Middle frontal gyrus (tissue), 1 donor: ENCODE measurements around the gene FN1.
"Not testable (repeated sequence)": the region's sequence is repeated elsewhere in the genome, so short reads cannot be mapped to it uniquely, and the experiment has no call there.

Source experiments
- DNase-seq: peaks from one replicate; pipeline ENCODE4 v3.0.0-alpha.2; 2015; ENCODE audit warnings: low spot score; ENCODE audit errors: extremely low spot score

FN1 gene

DNA sequence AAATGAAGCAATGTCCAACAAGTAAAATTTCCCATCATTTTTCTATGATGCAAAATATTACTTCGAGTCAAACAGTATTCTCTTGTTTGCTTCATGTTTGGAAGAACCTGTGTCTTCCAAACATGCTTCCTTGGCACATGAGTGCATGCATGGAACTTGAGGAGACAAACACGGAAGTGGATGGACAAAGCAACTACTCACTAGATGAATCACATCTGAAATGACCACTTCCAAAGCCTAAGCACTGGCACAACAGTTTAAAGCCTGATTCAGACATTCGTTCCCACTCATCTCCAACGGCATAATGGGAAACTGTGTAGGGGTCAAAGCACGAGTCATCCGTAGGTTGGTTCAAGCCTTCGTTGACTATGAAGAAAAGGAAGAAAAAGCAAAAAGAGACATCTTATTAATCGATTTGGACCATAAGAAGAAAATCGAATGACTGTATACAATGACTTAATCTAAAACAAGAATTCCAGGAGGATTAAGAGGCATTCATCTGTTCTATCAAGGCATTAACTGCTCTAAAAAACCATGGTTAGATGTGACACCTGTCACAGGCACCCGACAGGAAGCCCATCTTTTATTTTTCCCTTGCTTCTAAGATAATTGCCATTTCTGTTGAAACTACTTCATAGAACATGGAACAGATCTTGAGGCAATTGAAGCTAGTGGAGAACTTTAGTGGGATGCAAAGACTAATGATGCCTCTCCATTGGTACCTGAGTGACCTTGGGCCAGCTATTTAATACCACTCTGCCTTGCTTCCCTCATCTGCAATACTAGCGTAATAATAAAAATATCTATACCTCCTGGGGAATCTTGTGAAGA is 68.0 kb downstream of the FN1 start:
- DNase-seq, result no peak

DNA sequence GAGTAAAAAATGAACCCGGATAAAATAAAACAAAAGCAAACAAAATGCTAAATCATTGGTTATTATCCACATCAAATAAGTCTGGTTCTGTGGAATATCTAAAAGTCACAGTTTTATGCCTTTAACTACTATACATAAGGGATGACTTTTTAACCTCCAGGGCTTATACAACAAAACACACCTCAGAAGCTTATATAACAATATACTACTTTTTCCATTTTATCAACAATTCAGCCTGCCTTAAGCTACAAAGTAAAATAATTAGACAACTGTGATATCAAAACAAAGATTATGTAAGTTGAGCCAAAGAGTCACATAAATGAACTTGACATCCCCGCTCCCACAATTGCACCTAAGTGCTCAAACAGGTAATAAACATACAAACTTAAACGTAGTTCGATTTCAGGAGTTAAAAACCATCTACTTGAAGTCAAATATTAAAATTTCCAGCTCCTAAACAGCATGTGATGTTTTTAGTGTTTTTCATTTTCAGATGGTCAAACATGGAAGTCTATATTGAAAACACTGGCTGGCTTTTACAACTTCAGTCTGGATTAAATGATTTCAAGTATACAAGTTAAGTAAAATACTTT is 69.3 kb downstream of the FN1 start:
- no peak for DNase-seq

DNA sequence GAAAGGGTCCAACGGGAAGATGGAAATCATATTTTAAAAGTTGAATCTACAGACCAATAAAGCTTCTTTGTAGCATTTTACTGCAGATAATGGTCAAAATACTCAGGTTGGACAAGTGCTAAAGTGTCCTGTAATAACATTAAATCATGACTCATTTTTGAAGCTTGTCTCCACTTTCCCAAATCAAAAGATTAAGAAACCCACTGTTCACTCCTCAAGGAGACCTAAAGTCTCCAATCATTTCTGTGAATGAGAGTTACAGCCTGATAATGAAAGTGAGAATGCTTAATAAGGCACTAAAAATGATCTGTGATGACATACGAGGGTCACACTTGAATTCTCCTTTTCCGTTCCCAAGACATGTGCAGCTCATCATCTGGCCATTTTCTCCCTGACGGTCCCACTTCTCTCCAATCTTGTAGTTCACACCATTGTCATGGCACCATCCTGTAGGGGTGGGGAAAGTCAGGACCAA is 70.6 kb downstream of the FN1 start:
- DNase-seq, result no peak

DNA sequence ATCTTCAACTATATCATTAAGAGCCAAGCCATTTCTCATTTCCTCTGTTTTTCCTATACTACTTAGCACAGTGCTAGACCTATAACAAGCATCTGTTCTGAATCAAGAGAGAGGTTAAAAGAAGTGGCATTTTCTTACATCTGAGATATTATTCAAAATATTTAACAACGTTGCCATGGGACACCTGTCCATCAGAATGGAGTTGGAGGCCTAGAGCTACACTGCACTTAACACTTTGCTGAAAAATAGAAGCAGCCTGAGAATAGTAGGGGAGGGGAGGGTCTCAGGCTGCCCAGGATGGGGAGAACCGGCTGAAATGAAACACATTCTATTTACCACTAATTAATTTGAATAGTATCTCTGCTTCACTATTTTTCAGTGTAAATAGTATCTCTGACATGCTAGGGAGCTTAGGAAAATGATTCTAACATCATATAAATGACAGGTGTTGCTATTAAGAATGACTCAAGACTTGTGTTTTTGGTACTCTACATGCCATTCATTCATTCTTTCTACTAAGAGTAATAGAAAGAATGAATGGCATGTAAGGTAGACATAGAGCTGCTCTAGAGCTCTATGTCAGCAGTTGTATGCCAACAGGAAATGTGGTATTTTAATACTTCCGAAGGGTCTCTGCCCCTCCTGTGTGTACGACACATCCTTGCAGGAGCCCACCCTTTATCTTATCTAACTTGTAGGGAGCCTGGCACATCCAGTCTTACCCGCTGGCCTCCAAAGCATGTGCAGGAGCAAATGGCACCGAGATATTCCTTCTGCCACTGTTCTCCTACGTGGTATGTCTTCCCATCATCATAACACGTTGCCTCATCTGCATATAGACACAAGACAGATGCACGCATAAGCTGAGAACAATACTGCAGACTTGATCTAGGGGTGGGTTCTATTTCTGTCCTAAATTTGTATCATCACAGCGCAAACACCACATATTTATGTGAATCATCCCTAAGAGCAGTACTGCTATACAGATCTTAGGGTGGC is 71.4 kb downstream of the FN1 start:
- no peak for DNase-seq

DNA sequence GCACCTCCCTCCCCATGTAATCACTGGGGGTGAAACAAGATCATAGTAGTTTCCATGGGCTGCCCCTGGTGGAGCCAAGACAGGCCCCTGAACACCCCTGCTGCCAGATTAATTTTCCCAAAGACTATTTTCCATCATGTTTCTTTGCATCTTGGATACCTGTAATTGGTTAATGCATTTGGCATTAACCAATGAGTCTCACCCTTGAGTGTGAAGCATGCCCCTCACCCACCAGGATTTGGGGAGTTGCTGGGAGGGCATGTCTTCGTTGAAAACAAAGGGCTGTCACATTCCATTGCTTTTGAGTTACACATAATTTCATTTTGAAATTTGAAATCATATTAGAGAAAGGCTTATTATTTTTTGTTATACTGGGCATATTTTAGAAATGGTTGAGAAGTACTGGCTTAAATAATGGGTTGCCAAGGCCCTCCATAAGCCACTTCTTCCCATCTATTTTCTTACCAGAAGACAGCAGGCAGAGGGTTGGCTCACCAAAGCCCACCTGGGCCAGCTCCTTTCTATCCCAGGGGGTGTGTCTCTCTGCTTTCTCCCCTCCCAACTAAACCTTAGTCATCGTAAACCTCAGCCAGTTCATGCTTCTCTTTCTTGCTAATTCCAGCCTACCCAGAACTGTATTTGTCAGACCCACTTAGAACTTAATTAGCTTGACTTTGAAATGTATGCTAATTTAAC is 72.3 kb downstream of the FN1 start:
- DNase-seq, result no peak

DNA sequence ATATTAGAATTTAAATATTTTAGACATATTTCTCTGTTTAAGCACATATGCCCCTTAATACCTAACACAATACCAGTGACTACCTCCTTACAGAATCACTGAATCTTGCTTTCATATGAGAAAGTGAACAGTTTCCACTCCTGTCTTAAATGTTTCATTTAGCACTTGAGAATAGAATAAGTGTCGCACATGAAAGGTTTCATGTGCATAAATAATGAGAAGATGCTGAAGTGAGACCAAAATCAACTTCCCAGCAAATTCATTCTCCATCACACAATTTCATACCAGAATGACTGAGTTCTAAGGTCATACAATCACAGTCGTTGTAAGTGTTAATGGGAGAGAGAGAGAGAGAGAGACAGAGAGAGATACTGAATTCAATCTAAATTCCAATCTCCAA is 72.8 kb downstream of the FN1 start:
- DNase-seq, result no peak

DNA sequence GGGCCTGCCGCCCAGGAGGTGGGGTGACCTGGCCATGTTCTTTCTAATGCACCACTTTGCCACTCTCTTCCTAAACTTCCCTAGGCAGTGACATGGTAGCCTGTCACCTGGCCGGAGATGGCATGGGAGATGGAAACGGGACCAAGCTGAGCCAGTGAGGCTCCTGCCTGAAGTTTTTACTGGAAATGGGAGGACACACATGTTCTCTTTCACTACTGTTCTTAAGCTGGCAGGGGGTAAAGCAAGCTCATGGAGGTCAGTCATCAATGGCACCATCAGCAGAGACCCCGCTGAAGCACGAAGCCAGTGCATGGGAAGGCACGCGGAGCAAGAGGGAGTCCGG is 73.3 kb downstream of the FN1 start:
- no peak for DNase-seq

DNA sequence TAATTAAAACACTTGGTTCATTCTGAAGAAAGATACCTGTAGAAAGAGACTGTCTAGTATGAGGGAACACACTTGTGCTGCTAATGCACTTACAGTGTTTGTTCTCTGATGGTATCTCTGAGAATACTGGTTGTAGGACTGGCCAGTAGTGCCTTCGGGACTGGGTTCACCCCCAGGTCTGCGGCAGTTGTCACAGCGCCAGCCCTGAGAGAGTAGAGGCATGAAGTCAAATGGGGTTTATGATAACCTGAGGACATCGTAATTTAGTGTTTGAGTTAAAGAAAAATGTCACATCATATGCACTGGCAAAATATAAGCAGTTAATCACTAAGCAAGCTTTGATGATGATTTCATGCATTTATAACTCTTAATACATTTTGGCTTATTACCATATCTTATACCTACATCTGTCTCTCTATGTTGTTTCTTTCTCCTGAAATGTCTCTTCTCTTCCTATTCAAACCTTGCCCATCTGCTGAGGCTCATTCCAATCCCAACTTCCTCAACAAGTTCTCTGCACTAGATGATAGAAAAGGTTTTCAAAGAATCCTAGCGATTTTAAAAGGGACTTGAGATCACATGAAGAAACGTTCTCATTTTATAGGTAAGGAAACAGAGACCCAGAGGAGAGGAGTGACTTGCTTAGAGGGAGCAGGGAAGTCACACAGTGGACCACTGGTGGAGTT is 73.8 kb downstream of the FN1 start:
- DNase-seq, result no peak

DNA sequence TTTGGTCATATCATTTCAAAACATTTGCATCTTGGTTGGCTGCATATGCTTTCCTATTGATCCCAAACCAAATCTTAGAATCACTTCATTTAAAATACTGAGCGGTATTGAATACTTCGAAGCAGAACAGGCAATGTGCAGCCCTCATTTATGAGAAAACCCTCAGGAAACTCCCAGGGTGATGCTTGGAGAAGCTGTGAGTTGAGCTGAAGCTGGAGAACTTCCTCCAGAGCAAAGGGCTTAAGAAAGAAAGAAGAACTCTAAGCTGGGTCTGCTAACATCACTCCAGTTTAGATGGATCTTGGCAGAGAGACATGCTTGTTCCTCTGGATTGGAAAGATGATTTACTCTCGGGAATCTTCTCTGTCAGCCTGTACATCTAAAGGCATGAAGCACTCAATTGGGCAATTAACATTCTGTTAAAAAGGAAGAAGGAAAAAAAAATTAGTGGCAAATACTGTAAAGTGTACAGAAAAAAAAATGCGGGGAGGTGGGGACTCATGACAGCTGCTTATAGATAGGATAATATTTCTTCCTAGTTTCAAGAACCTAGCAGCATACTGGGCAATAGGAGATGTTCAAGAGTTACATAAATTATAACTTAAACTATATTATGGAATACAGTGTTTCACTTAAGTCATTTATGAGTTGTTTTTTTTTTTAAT is 74.5 kb downstream of the FN1 start:
- no peak for DNase-seq

DNA sequence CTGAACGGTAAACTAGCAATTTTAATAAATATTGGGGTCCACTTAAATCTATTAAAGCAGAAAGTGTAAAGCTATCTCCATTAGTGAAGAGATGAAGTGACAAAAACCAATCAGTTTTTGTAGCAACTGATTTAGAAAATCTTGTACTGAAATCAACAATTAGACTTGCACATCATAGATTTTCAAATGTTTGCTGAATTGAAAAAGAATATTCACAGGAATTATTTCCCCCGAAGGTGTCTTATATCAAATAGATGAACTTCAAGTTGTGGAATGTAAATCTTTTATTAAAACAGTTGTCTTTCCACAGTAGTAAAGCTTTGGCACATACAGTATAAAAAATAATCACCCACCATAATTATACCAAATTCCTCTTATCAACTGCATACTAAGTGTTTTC is 75.3 kb downstream of the FN1 start:
- DNase-seq, result no peak

DNA sequence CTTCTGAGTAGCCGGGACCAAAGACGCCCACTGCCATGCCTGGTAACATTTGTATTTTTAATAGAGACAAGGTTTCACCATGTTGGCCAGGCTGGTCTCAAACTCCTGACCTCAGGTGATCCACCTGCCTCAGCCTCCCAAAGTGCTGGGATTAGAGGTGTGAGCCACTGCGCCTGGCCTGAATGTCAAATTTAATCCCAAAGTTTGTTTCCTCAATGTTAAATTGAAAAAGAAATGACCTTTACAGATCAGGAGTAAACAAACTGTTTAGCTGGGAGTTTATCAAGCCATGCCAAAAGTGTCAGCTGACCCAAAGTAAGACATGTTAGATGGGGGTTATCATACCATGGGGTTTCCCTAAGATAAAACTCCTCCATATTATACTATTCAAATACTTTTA is 75.8 kb downstream of the FN1 start:
- DNase-seq, result not testable (repeated sequence)

DNA sequence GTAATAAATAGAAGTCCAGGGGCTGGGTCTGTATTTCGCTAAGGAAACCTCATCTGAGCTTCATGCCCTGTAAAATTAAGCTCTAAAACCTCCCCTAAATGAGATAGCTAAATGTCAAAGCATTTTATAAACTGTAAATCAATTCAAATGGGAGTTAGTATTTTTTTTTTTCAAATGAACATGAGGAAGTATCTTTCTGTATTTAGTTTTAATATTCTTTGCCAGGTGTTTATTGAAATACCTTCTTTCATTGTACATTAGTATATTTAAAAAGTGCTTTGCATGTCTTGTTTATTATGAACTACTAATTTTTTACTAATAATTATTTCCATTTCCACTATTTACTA is 76.3 kb downstream of the FN1 start:
- DNase-seq, result no peak

DNA sequence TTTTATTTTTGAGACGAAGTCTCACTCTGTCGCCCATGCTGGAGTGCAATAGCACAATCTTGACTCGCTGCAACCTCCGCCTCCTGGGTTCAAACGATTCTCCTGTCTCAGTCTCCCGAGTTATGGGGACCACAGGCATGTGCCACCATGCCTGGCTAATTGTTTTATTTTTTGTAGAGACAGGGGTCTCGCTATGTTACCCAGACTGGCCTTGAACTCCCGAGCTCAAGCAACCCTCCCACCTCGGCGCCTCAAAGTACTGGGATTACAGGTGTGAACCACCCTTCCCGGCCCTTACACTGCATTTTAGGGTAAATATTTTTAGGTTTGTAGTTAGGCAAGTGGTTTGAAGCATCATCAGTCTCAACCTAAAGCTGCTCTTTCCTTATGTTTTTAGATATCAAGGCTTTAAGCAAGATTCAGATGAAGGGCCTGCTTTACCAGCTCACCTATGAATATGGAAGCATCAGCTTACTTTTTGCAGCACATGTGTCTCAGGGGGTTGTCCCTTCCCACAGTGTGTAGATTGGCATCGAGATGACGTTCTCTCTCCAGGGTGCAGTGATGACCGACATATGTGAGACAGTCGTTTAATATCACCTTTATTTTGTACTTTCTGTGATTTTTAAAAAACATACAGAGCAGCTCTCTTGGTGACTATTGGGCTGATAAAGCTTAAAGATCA is 76.8 kb downstream of the FN1 start:
- DNase-seq, result no peak

DNA sequence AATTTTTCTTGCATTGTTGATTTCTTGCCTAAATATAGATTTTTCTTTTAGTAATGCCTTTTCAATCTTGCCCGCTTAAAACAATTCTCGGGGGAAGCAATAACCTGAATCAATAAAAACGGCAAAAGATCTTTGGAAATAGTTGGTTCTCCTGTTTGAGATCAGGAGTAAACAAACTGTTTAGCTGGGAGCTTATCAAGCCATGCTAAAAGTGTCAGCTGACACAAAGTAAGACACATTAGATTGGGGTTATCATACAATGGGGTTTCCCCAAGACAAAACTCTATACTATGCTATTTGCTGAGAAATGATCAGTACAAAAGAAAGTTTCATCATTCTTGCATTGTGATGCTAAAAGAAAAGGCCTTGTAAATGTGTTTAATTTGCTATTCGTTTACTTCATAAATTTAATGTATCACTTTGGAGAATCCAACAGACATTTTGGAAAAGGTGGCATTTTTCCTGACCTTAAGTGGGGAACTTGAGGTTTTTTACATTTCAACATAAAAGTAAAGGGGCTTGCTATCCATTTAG is 77.5 kb downstream of the FN1 start:
- no peak for DNase-seq

DNA sequence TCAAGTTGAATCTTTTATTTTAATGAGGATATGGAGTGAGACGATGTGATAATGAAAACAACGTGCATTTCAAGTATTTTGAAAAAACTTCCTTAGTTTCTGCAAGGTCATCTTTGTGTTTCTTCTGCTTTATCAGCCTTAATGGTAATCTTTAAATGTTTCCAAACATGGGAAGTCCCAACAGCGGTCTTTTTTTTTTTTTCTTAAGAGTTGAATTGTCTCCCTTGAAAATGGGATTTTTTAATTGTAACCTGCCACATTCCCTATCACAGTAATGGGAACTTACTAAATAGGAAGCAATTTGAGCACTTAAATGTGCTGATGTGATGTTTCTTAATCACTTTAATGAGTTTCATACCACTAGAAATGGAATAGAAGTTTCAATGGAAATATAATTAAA is 78.2 kb downstream of the FN1 start:
- no peak for DNase-seq

DNA sequence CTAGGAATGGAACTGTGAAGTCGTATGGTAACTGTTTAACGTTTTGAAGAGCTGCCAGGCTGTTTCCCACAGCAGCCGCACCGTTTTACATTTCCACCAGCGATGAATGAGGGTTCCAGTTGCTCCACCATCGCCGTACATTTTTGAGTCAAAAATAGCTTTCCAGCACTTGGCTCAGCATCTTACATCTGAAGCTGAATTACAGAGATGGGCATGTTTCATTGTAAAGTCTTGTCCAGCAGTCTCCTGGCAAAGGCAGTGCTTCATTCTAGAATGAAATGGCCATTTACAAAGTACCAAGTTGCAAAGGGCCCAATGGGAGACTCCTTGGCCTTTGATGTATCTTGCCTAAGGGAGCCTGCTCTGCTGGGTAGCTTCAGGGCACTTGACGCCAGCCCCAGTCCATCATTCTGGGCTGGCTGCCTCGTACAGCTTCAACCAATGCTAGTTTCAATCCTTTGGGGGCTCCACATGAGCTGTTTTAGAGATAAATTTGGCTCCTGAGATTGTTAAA is 78.9 kb downstream of the FN1 start:
- peak; percentile 16 for DNase-seq

DNA sequence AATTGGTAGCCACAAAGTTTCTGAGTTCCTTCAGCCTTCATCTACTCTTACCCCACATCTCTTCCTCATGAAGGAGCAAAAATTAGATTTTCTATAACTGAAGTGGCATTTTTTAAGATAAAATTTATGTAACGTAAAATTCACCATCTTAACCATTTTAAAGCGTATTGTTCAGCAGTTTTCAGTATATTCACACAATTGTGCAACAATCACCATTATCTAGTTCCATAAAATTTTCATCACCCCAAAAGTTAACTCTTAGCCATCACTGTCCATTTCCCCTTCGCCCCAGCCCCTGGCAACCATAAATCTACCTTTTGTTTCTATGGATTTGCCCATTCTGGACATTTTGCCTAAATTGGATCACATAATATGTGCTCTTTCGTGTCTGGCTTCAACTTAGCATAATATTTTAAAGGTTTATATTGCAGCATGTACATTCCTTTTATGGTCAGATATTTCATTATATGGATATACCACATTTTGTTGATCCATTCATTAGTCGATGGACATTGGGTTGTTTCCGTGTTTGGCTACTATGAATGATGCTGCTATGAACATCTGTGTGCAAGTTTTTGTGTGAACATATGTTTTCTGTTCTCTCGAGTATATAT is 79.4 kb downstream of the FN1 start:
- DNase-seq, result no peak

DNA sequence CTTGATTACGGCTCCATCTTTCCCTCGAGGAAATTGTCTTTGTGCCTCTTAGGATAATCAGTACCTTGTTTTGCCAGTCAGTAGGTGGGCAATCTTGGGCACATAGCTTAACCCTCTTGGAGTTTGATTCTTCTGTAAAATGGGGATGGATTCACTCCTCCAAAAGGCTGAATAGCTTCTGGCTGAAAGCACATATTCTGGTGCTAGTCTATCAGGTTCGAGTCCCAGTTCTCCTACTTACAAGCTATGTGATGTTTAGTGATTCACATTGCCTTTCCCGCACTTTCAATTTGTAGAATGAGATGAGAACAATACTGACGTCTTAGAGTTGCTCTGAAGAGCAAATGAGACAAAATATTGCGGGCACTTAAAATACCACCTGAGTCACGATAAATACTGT is 80.1 kb downstream of the FN1 start:
- no peak for DNase-seq
